HEK293 (cell line): ENCODE measurements around the gene ZBTB5.

ENCODE experiments used
- ELK4 ChIP-seq: IDR thresholded peaks from 2 replicates; pipeline ENCODE4 v1.6.1; 2011; ENCODE audit warnings: mild to moderate bottlenecking, low read depth, low read length, borderline replicate concordance
- GLI4 ChIP-seq: fragments of 450-650 bp; formaldehyde crosslinking; IDR thresholded peaks from 2 replicates; pipeline ENCODE4 v1.5.1; 2016; ENCODE audit warnings: missing biosample characterization, missing genetic modification characterization
- MYNN ChIP-seq: fragments of 450-650 bp; formaldehyde crosslinking; IDR thresholded peaks from 2 replicates; pipeline ENCODE4 v1.5.1; 2016; ENCODE audit warnings: missing biosample characterization, missing genetic modification characterization, borderline replicate concordance
- PBX3 ChIP-seq: sonication (generic); formaldehyde crosslinking; IDR thresholded peaks from 2 replicates; pipeline ENCODE4 v1.8.1; 2022; ENCODE audit warnings: mild to moderate bottlenecking, moderate library complexity, missing genetic modification reagents
- PRDM1 ChIP-seq: fragments of 450-650 bp; formaldehyde crosslinking; IDR thresholded peaks from 2 replicates; pipeline ENCODE4; 2016; ENCODE audit warnings: missing biosample characterization, missing genetic modification characterization
- PRDM10 ChIP-seq: fragments of 450-650 bp; formaldehyde crosslinking; IDR thresholded peaks from 2 replicates; pipeline ENCODE4 v1.5.1; 2016; ENCODE audit warnings: missing biosample characterization, missing genetic modification characterization
- REST ChIP-seq: fragments of 450-650 bp; formaldehyde crosslinking; IDR thresholded peaks from 2 replicates; pipeline ENCODE4 v1.5.1; 2016; ENCODE audit warnings: missing biosample characterization, missing genetic modification characterization
- YY2 ChIP-seq: fragments of 450-650 bp; formaldehyde crosslinking; IDR thresholded peaks from 2 replicates; pipeline ENCODE4 v1.5.1; 2016; ENCODE audit warnings: missing biosample characterization, missing genetic modification characterization
- ZNF112 ChIP-seq: fragments of 450-650 bp; formaldehyde crosslinking; IDR thresholded peaks from 2 replicates; pipeline ENCODE4 v1.5.0; 2017; ENCODE audit warnings: missing biosample characterization, missing genetic modification characterization
- ZNF133 ChIP-seq: fragments of 450-650 bp; formaldehyde crosslinking; IDR thresholded peaks from 2 replicates; pipeline ENCODE4 v1.5.1; 2016; ENCODE audit warnings: missing biosample characterization, missing genetic modification characterization
- ZNF157 ChIP-seq: fragments of 450-650 bp; formaldehyde crosslinking; IDR thresholded peaks from 2 replicates; pipeline ENCODE4 v1.5.1; 2016; ENCODE audit warnings: missing biosample characterization, missing genetic modification characterization
- ZNF16 ChIP-seq: fragments of 450-650 bp; formaldehyde crosslinking; IDR thresholded peaks from 2 replicates; pipeline ENCODE4 v1.5.1; 2016; ENCODE audit warnings: low read depth, missing biosample characterization, missing genetic modification characterization
- ZNF175 ChIP-seq: fragments of 450-650 bp; formaldehyde crosslinking; IDR thresholded peaks from 2 replicates; pipeline ENCODE4 v1.5.1; 2016; ENCODE audit warnings: missing biosample characterization, missing genetic modification characterization
- ZNF184 ChIP-seq: fragments of 450-650 bp; IDR thresholded peaks from 2 replicates; pipeline ENCODE4 v1.5.1; 2018; ENCODE audit warnings: missing biosample characterization, mild to moderate bottlenecking, missing genetic modification characterization
- ZNF341 ChIP-seq: fragments of 450-650 bp; formaldehyde crosslinking; IDR thresholded peaks from 2 replicates; pipeline ENCODE4; 2016; ENCODE audit warnings: low read depth, missing biosample characterization, missing genetic modification characterization
- ZNF449 ChIP-seq: fragments of 450-650 bp; formaldehyde crosslinking; IDR thresholded peaks from 2 replicates; pipeline ENCODE4 v1.5.1; 2017; ENCODE audit warnings: missing biosample characterization, mild to moderate bottlenecking, missing genetic modification characterization, moderate library complexity
- ZNF513 ChIP-seq: fragments of 450-650 bp; IDR thresholded peaks from 2 replicates; pipeline ENCODE4 v1.5.1; 2018; ENCODE audit warnings: missing biosample characterization, missing genetic modification characterization
- ZNF521 ChIP-seq: fragments of 450-650 bp; formaldehyde crosslinking; IDR thresholded peaks from 2 replicates; pipeline ENCODE4 v1.5.1; 2017; ENCODE audit warnings: missing biosample characterization, mild to moderate bottlenecking, missing genetic modification characterization
- ZNF596 ChIP-seq: fragments of 450-650 bp; IDR thresholded peaks from 2 replicates; pipeline ENCODE4 v1.5.0; 2018; ENCODE audit warnings: missing biosample characterization, mild to moderate bottlenecking, missing genetic modification characterization, moderate library complexity
- ZNF600 ChIP-seq: fragments of 450-650 bp; formaldehyde crosslinking; IDR thresholded peaks from 2 replicates; pipeline ENCODE4 v1.5.1; 2016; ENCODE audit warnings: missing biosample characterization, missing genetic modification characterization
- ZNF626 ChIP-seq: fragments of 450-650 bp; sonication (Bioruptor Pico); formaldehyde crosslinking; IDR thresholded peaks from 2 replicates; pipeline ENCODE4 v1.5.1; 2018; ENCODE audit warnings: missing biosample characterization, missing genetic modification characterization, inconsistent platforms
- ZNF660 ChIP-seq: fragments of 450-650 bp; IDR thresholded peaks from 2 replicates; pipeline ENCODE4 v1.5.1; 2018; ENCODE audit warnings: missing biosample characterization, mild to moderate bottlenecking, missing genetic modification characterization
- ZNF704 ChIP-seq: fragments of 450-650 bp; formaldehyde crosslinking; IDR thresholded peaks from 2 replicates; pipeline ENCODE4 v1.5.1; 2016; ENCODE audit warnings: missing biosample characterization, missing genetic modification characterization
- ZNF76 ChIP-seq: fragments of 450-650 bp; formaldehyde crosslinking; IDR thresholded peaks from 2 replicates; pipeline ENCODE4; 2016; ENCODE audit warnings: low read depth, missing biosample characterization, missing genetic modification characterization, borderline replicate concordance
- ZNF768 ChIP-seq: fragments of 450-650 bp; formaldehyde crosslinking; IDR thresholded peaks from 2 replicates; pipeline ENCODE4 v1.5.1; 2018; ENCODE audit warnings: missing biosample characterization, mild to moderate bottlenecking, missing genetic modification characterization
- ZSCAN23 ChIP-seq: fragments of 450-650 bp; formaldehyde crosslinking; IDR thresholded peaks from 2 replicates; pipeline ENCODE4 v1.5.1; 2016; ENCODE audit warnings: missing biosample characterization, missing genetic modification characterization

Gene ZBTB5

GRCh38 chr9:37464426-37465248 is 613 bp downstream of the ZBTB5 start (continued):
- TF ChIP-seq PRDM10 (tag by site-specific recombination) (peak; percentile 67), ZNF521 (tag by site-specific recombination) (no peak), REST (tag by site-specific recombination) (no peak), ZNF513 (tag by site-specific recombination) (no peak), ZNF341 (tag by site-specific recombination) (peak; percentile 62), ZNF112 (tag by site-specific recombination) (no peak), GLI4 (tag by site-specific recombination) (no peak), ZSCAN23 (no peak), MYNN (tag by site-specific recombination) (no peak), YY2 (tag by site-specific recombination) (no peak), ZNF16 (tag by site-specific recombination) (no peak), ELK4 (no peak), PBX3 (CRISPR knock-in tag) (0 out of 2 replicates have a peak, but pooled peaks have one; percentile 17), ZNF626 (tag by site-specific recombination) (no peak), ZNF449 (tag by site-specific recombination) (no peak), ZNF184 (tag by site-specific recombination) (no peak), ZNF175 (tag by site-specific recombination) (no peak), ZNF596 (no peak), ZNF157 (tag by site-specific recombination) (no peak), ZNF133 (tag by site-specific recombination) (no peak), ZNF660 (0 out of 2 replicates have a peak, but pooled peaks have one; percentile 15), ZNF704 (no peak), ZNF768 (tag by site-specific recombination) (no peak), ZNF76 (tag by site-specific recombination) (peak; percentile 44; the same call in 1 of the 2 replicates), ZNF600 (peak; percentile 77; the same call in 1 of the 2 replicates), PRDM1 (tag by site-specific recombination) (no peak)
